H9 (cell line): Measurements from ENCODE around the gene TMEM50B. TPM values are rescaled to one million over a fixed set of nuclear protein-coding genes. Genes with fewer than 3 reads are reported as not detected.

Source experiments
- DNase-seq: peaks from one replicate; pipeline ENCODE4 v3.0.0-alpha.2; 2017
- H2AFZ ChIP-seq: one replicate; pipeline ENCODE4 v1.6.1; 2013; ENCODE audit warnings: mild to moderate bottlenecking, low read length, control low read depth, moderate library complexity
- H2AK5ac ChIP-seq: 2 replicates; pipeline ENCODE4 v1.6.1; 2013; ENCODE audit warnings: low read length, control low read depth, mixed read lengths; ENCODE audit not compliant: insufficient read length
- H2BK120ac ChIP-seq: one replicate; pipeline ENCODE4 v1.6.1; 2013; ENCODE audit warnings: low read depth, mild to moderate bottlenecking, low read length, control low read depth, inconsistent platforms; ENCODE audit not compliant: poor library complexity, severe bottlenecking
- H2BK12ac ChIP-seq: 2 replicates; pipeline ENCODE4 v1.6.1; 2013; ENCODE audit warnings: low read length, control low read depth, mixed read lengths, low read depth; ENCODE audit not compliant: insufficient read length
- H2BK15ac ChIP-seq: 2 replicates; pipeline ENCODE4 v1.6.1; 2013; ENCODE audit warnings: low read depth, low read length, control low read depth
- H2BK20ac ChIP-seq: one replicate; pipeline ENCODE4 v1.6.1; 2013; ENCODE audit warnings: low read depth, mild to moderate bottlenecking, low read length, control low read depth, inconsistent platforms; ENCODE audit not compliant: poor library complexity, severe bottlenecking
- H2BK5ac ChIP-seq: 2 replicates; pipeline ENCODE4 v1.6.1; 2013; ENCODE audit warnings: low read length, control low read depth, mixed read lengths; ENCODE audit not compliant: insufficient read length
- H3K14ac ChIP-seq: 2 replicates; pipeline ENCODE4 v1.6.1; 2013; ENCODE audit warnings: low read length, control low read depth; ENCODE audit not compliant: insufficient read depth
- H3K18ac ChIP-seq: 2 replicates; pipeline ENCODE4 v1.6.1; 2013; ENCODE audit warnings: low read depth, mild to moderate bottlenecking, mixed read lengths, low read length, control low read depth; ENCODE audit not compliant: insufficient read length
- H3K23ac ChIP-seq: 2 replicates; pipeline ENCODE4 v1.6.1; 2013; ENCODE audit warnings: low read length, control low read depth, mixed read lengths, low read depth; ENCODE audit not compliant: insufficient read length
- H3K23me2 ChIP-seq: 2 replicates; pipeline ENCODE4 v1.6.1; 2013; ENCODE audit warnings: low read depth, mild to moderate bottlenecking, mixed read lengths, low read length, control low read depth; ENCODE audit not compliant: insufficient read length, poor library complexity, severe bottlenecking
- H3K27ac ChIP-seq: 2 replicates; pipeline ENCODE4 v1.5.1; 2013; ENCODE audit warnings: low read length, control low read depth, mixed read lengths, low read depth; ENCODE audit not compliant: insufficient read length
- H3K27me3 ChIP-seq: 2 replicates; pipeline ENCODE4 v1.6.1; 2013; ENCODE audit warnings: low read length, control low read depth, inconsistent platforms; ENCODE audit not compliant: insufficient read depth
- H3K4ac ChIP-seq: 2 replicates; pipeline ENCODE4 v1.6.1; 2013; ENCODE audit warnings: low read depth, mild to moderate bottlenecking, control low read depth, inconsistent platforms, low read length, moderate library complexity
- H3K4me1 ChIP-seq: 2 replicates; pipeline ENCODE4 v1.6.1; 2013; ENCODE audit warnings: low read length, control low read depth, inconsistent platforms; ENCODE audit not compliant: insufficient read depth
- H3K4me2 ChIP-seq: 2 replicates; pipeline ENCODE4 v1.6.1; 2013; ENCODE audit warnings: low read length, control low read depth, mixed read lengths; ENCODE audit not compliant: insufficient read length, insufficient read depth
- H3K56ac ChIP-seq: 2 replicates; pipeline ENCODE4 v1.6.1; 2013; ENCODE audit warnings: low read depth, mild to moderate bottlenecking, mixed read lengths, low read length, control low read depth; ENCODE audit not compliant: insufficient read length
- H3K79me1 ChIP-seq: 2 replicates; pipeline ENCODE4 v1.6.1; 2013; ENCODE audit warnings: low read depth, mild to moderate bottlenecking, moderate library complexity, low read length, control low read depth, inconsistent platforms; ENCODE audit not compliant: insufficient read depth, poor library complexity, severe bottlenecking
- H3K79me2 ChIP-seq: 2 replicates; pipeline ENCODE4 v1.6.1; 2013; ENCODE audit warnings: low read length, control low read depth, inconsistent platforms; ENCODE audit not compliant: insufficient read depth
- H3K9ac ChIP-seq: 2 replicates; pipeline ENCODE4 v1.6.1; 2013; ENCODE audit warnings: low read length, control low read depth, mixed read lengths; ENCODE audit not compliant: insufficient read length; ENCODE audit errors: extremely low read depth
- H3K9me3 ChIP-seq: one replicate; pipeline ENCODE4 v1.6.1; 2013; ENCODE audit warnings: low read depth, low read length, inconsistent platforms; ENCODE audit not compliant: control insufficient read depth
- H3T11ph ChIP-seq: one replicate; pipeline ENCODE4 v1.6.1; 2013; ENCODE audit warnings: mild to moderate bottlenecking, low read length, control low read depth, inconsistent platforms
- H4K20me1 ChIP-seq: one replicate; pipeline ENCODE4 v1.6.1; 2013; ENCODE audit not compliant: control insufficient read depth, insufficient read length, insufficient read depth
- H4K5ac ChIP-seq: 2 replicates; pipeline ENCODE4 v1.6.1; 2013; ENCODE audit warnings: low read depth, mild to moderate bottlenecking, mixed read lengths, low read length, control low read depth; ENCODE audit not compliant: insufficient read length
- H4K8ac ChIP-seq: replicated peaks from 2 replicates; pipeline ENCODE4 v1.6.1; 2013; ENCODE audit warnings: low read length, control low read depth, mixed read lengths, low read depth; ENCODE audit not compliant: insufficient read length
- H4K91ac ChIP-seq: 2 replicates; pipeline ENCODE4 v1.6.1; 2013; ENCODE audit warnings: low read depth, mild to moderate bottlenecking, moderate library complexity, mixed read lengths, low read length, control low read depth; ENCODE audit not compliant: insufficient read length
- H3K27ac Mint-ChIP-seq, 3 experiments: 2 replicates in 2 of 3; 3 replicates in 1 of 3; pipeline ENCODE4 v1.8.0; 2020 to 2021; ENCODE audit warnings: mixed read lengths in 3 of 3, mild to moderate bottlenecking in 1 of 3, moderate library complexity in 1 of 3
- H3K27me3 Mint-ChIP-seq: 2 replicates; pipeline ENCODE4 v1.8.0; 2021; ENCODE audit warnings: low read depth, mild to moderate bottlenecking, moderate library complexity, mixed read lengths
- H3K36me3 Mint-ChIP-seq, 3 experiments: 2 replicates in 2 of 3; 3 replicates in 1 of 3; pipeline ENCODE4 v1.8.0; 2020 to 2021; ENCODE audit warnings: low read depth in 3 of 3, mixed read lengths in 3 of 3; ENCODE audit not compliant: insufficient read depth in 1 of 3
- H3K4me1 Mint-ChIP-seq, 2 experiments: 2 replicates each; pipeline ENCODE4 v1.8.0; 2020; ENCODE audit warnings: mixed read lengths in 2 of 2
- H3K4me3 Mint-ChIP-seq, 2 experiments: 2 replicates in 1 of 2; 3 replicates in 1 of 2; pipeline ENCODE4 v1.8.0; 2020 to 2021; ENCODE audit warnings: mild to moderate bottlenecking in 2 of 2, mixed read lengths in 2 of 2, moderate library complexity in 1 of 2
- H3K9me3 Mint-ChIP-seq, 2 experiments: 2 replicates in 1 of 2; 3 replicates in 1 of 2; pipeline ENCODE4 v1.8.0; 2020; ENCODE audit warnings: mild to moderate bottlenecking in 2 of 2, mixed read lengths in 2 of 2, moderate library complexity in 1 of 2
- WGBS: extraction: QIAGEN DNeasy Blood & Tissue Kit; methylation state at CpG from one replicate; pipeline ENCODE4 v1.1.7; 2013; ENCODE audit warnings: missing lambda C conversion rate, low lambda C conversion rate, mixed read lengths; ENCODE audit not compliant: insufficient read length; ENCODE audit errors: extremely low coverage; 5-methylcytosine and 5-hydroxymethylcytosine counted together
- total RNA-seq: library from RNA; stranded (reverse); gene quantifications from 2 replicates; pipeline ENCODE4 v1.2.1, GENCODE V29; 2021
- TF ChIP-seq, protein P1 (sequence below): fragments of 200-600 bp; sonication (generic); conservative IDR thresholded peaks from 3 replicates; pipeline ENCODE4 v1.8.0; 2021; ENCODE audit warnings: antibody characterized with exemption, mild to moderate bottlenecking

Gene TMEM50B
- total RNA-seq, 1 experiment from 2014 or later, result 17.6 TPM

GRCh38 chr21:33441489-33442477 lies 38.0 kb downstream of the TMEM50B start:
- Histone ChIP-seq H3K4ac (no peak overlapping the region), H3K9ac (no peak overlapping the region), H3K79me1 (no peaks in the 10 kb centered on the region), H4K91ac (no peak overlapping the region), H3K4me2 (no peak overlapping the region), H4K5ac (no peak overlapping the region), H4K20me1 (no peaks in the 10 kb centered on the region), H3K23me2 (no peaks in the 10 kb centered on the region), H3K27ac (no peak overlapping the region), H2AK5ac (no peak overlapping the region), H3K56ac (no peak overlapping the region), H3T11ph (no peak overlapping the region), H3K9me3 (no peaks in the 10 kb centered on the region), H3K23ac (no peak overlapping the region), H2BK5ac (no peak overlapping the region), H3K79me2 (no peaks in the 10 kb centered on the region), H3K14ac (no peak overlapping the region), H3K18ac (no peak overlapping the region), H4K8ac (no peak overlapping the region), H2BK120ac (no peak overlapping the region), H2AFZ (no peak overlapping the region), H3K4me1 (no peaks in the 10 kb centered on the region), H2BK15ac (no peak overlapping the region), H3K27me3 (no peaks in the 10 kb centered on the region), H2BK12ac (no peak overlapping the region), H2BK20ac (no peak overlapping the region)
- Mint-ChIP-seq H3K4me3 (no peak overlapping the region), H3K36me3 (peaks cover 0 to 16% (median 15%) of the 10 kb centered on the region in 3 experiments; a peak in 5 of 7 replicates), H3K9me3 (no peaks in the 10 kb centered on the region), H3K27ac (peak overlapping the region; percentile 25 to 89 (median 32); a peak in 4 of 7 replicates), H3K4me1 (no peaks in the 10 kb centered on the region), H3K27me3 (no peaks in the 10 kb centered on the region)
- DNase-seq, result no peak
- TF ChIP-seq, protein P1, sequence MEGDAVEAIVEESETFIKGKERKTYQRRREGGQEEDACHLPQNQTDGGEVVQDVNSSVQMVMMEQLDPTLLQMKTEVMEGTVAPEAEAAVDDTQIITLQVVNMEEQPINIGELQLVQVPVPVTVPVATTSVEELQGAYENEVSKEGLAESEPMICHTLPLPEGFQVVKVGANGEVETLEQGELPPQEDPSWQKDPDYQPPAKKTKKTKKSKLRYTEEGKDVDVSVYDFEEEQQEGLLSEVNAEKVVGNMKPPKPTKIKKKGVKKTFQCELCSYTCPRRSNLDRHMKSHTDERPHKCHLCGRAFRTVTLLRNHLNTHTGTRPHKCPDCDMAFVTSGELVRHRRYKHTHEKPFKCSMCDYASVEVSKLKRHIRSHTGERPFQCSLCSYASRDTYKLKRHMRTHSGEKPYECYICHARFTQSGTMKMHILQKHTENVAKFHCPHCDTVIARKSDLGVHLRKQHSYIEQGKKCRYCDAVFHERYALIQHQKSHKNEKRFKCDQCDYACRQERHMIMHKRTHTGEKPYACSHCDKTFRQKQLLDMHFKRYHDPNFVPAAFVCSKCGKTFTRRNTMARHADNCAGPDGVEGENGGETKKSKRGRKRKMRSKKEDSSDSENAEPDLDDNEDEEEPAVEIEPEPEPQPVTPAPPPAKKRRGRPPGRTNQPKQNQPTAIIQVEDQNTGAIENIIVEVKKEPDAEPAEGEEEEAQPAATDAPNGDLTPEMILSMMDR, result no peak
- WGBS, result no CpG with 5 or more reads among the region's 11 CpGs
